ENCODE data around the gene RERE.

RERE gene

DNA sequence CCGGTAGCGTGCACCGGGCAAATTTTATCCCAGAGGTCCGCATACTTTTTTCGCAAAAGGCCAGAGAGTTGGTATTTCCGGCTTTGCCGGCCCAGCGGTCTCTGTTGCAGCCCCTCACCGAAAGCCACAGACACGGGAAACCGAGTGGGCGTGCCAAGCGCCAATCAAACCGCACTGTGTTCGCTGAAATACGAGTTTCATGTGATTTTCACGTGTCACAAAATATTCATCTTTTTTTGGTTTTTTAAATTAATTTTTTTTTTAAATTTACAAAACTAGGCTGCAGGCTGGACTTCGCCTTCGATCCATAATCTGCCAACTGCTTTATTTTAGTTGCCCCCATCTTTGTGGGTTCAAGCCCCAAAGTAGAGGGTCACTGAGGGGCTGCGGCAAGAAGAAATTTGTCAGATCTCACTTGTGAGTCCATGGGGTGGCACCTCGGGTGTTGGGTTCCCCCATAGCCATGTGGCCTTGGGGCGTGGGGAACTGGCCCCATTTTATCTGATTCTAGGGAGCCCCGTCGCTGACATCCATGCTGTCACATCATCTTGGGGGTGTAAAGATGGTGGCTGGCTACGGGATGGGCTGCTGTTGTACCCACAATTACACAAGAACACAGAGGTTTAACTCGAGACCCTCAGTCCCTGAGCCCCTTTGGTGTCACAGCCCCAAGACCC, 478.8 kb downstream of the RERE start (continued):
- no peak for TF ChIP-seq KLF10 (tag by site-specific recombination; IDR thresholded peaks at IDR 0.05)

- Histone ChIP-seq H3K9me3 (ENCODE audit: control insufficient read depth, insufficient read depth, low read depth, low read length) (no peaks in the 10 kb centered on the region), H3K27ac (ENCODE audit: extremely low read depth, low read depth, low read length) (no peak overlapping the region), H3K4me1 (ENCODE audit: control insufficient read depth, insufficient read depth, low read length) (no peaks in the 10 kb centered on the region), H3K36me3 (ENCODE audit: control insufficient read depth in 2 of 2, insufficient read depth in 1 of 2, low read length in 2 of 2) (no peaks in the 10 kb centered on the region), H3K4me3 (ENCODE audit: low read depth, low read length) (no peak overlapping the region)
- TF ChIP-seq ZNF677 (tag by site-specific recombination; IDR thresholded peaks at IDR 0.05): no peak
- TF ChIP-seq ZBTB48 (tag by site-specific recombination; IDR thresholded peaks at IDR 0.05): no peak
- TF ChIP-seq, protein P1, sequence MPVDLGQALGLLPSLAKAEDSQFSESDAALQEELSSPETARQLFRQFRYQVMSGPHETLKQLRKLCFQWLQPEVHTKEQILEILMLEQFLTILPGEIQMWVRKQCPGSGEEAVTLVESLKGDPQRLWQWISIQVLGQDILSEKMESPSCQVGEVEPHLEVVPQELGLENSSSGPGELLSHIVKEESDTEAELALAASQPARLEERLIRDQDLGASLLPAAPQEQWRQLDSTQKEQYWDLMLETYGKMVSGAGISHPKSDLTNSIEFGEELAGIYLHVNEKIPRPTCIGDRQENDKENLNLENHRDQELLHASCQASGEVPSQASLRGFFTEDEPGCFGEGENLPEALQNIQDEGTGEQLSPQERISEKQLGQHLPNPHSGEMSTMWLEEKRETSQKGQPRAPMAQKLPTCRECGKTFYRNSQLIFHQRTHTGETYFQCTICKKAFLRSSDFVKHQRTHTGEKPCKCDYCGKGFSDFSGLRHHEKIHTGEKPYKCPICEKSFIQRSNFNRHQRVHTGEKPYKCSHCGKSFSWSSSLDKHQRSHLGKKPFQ (tag by site-specific recombination; IDR thresholded peaks at IDR 0.05): no peak
- no peak for TF ChIP-seq ZNF211 (tag by site-specific recombination; IDR thresholded peaks at IDR 0.05; ENCODE audit: low read depth)
- no peak for TF ChIP-seq MYNN (tag by site-specific recombination; IDR thresholded peaks at IDR 0.05; ENCODE audit: borderline replicate concordance)
- TF ChIP-seq ZNF354C (tag by site-specific recombination; IDR thresholded peaks at IDR 0.05; ENCODE audit: borderline replicate concordance, low read depth): no peak
- TF ChIP-seq ZNF341 (tag by site-specific recombination; IDR thresholded peaks at IDR 0.05; ENCODE audit: low read depth): no peak
- no peak for TF ChIP-seq ZSCAN18 (tag by site-specific recombination; IDR thresholded peaks at IDR 0.05)
- TF ChIP-seq OVOL3 (tag by site-specific recombination; IDR thresholded peaks at IDR 0.05): no peak
- no peak for TF ChIP-seq ZNF433 (tag by site-specific recombination; IDR thresholded peaks at IDR 0.05; ENCODE audit: low read depth)
- TF ChIP-seq ZBTB21 (tag by site-specific recombination; IDR thresholded peaks at IDR 0.05): no peak
- no peak for TF ChIP-seq ZNF248 (tag by site-specific recombination; IDR thresholded peaks at IDR 0.05)
- POLR2A ChIA-PET: no interaction called here
- CTCF ChIA-PET: interaction anchor here (1.3 kb wide), 1 partner anchor 23 kb away, joined by 3 read pairs; no protein-coding TSS in a partner anchor
These were observed 479.5 kb downstream of the RERE start for GRCh38 chr1:8337776-8338525.

DNA sequence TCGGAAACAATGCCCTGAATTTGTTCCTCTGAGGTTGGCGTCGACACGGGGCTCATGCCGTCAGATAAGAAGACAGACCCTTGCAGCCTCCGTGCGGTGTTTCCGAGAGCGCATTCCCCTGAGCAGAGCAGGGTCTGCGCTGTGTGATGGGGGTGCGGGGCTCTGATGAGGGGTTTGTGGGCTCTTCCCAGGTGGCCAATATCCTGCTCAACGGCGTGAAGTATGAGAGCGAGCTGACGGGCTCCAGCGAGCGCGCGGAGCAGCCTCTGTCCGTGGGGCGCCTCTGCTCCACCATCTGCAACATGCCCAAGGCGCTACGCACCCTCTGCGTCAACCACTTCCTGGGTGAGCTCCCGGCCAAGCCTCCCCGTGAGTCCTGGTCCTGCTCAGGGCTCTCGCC, 482.2 kb downstream of the RERE start:
- TF ChIP-seq PBX3 (CRISPR knock-in tag; IDR thresholded peaks at IDR 0.05) (no peak), ZNF521 (tag by site-specific recombination; IDR thresholded peaks at IDR 0.05) (no peak), ZNF311 (tag by site-specific recombination; IDR thresholded peaks at IDR 0.05; ENCODE audit: borderline replicate concordance) (no peak), ZSCAN18 (tag by site-specific recombination; IDR thresholded peaks at IDR 0.05) (no peak), KLF8 (tag by site-specific recombination; IDR thresholded peaks at IDR 0.05) (no peak), ZNF501 (tag by site-specific recombination; IDR thresholded peaks at IDR 0.05) (no peak), ZNF404 (tag by site-specific recombination; IDR thresholded peaks at IDR 0.05) (no peak), ZNF473 (tag by site-specific recombination; IDR thresholded peaks at IDR 0.05) (no peak), TRIM28 (IDR thresholded peaks at IDR 0.05; ENCODE audit: borderline replicate concordance, low read length) (no peak), OSR2 (tag by site-specific recombination; IDR thresholded peaks at IDR 0.05) (no peak), ZNF214 (tag by site-specific recombination; IDR thresholded peaks at IDR 0.05; ENCODE audit: borderline replicate concordance) (no peak)
- TF ChIP-seq, protein P2, sequence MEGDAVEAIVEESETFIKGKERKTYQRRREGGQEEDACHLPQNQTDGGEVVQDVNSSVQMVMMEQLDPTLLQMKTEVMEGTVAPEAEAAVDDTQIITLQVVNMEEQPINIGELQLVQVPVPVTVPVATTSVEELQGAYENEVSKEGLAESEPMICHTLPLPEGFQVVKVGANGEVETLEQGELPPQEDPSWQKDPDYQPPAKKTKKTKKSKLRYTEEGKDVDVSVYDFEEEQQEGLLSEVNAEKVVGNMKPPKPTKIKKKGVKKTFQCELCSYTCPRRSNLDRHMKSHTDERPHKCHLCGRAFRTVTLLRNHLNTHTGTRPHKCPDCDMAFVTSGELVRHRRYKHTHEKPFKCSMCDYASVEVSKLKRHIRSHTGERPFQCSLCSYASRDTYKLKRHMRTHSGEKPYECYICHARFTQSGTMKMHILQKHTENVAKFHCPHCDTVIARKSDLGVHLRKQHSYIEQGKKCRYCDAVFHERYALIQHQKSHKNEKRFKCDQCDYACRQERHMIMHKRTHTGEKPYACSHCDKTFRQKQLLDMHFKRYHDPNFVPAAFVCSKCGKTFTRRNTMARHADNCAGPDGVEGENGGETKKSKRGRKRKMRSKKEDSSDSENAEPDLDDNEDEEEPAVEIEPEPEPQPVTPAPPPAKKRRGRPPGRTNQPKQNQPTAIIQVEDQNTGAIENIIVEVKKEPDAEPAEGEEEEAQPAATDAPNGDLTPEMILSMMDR (tag by site-specific recombination; IDR thresholded peaks at IDR 0.05): no peak
- POLR2A ChIA-PET: no interaction called here
- no peaks in the 10 kb centered on the region for H3K36me3 ChIP-seq (ENCODE audit: control insufficient read depth in 2 of 2, insufficient read depth in 1 of 2, low read length in 2 of 2)
- H3K4me1 ChIP-seq (ENCODE audit: control insufficient read depth, insufficient read depth, low read length): no peaks in the 10 kb centered on the region
- H3K9me3 ChIP-seq (ENCODE audit: control insufficient read depth, insufficient read depth, low read depth, low read length): no peaks in the 10 kb centered on the region
- no peak overlapping the region for H3K4me3 ChIP-seq (ENCODE audit: low read depth, low read length)
- CTCF ChIA-PET: no interaction called here
- no peak overlapping the region for H3K27ac ChIP-seq (ENCODE audit: extremely low read depth, low read depth, low read length)

All from HEK293 (cell line).